ENCODE measurements around the gene PREX1.

Gene PREX1

GRCh38 chr20:48685300-48685699, 142.5 kb downstream of the PREX1 start:
- DNase-seq (ENCODE audit: extremely low read depth in 1 of 2, low read depth in 1 of 2): no peak

GRCh38 chr20:48684501-48685041, 143.2 kb downstream of the PREX1 start:
- DNase-seq (ENCODE audit: extremely low read depth in 1 of 2, low read depth in 1 of 2): no peak

- DNase-seq (ENCODE audit: extremely low read depth in 1 of 2, low read depth in 1 of 2): no peak
Observed at GRCh38 chr20:48683467-48684175, 144.2 kb downstream of the PREX1 start.

GRCh38 chr20:48682529-48683363, 145.1 kb downstream of the PREX1 start:
- DNase-seq (ENCODE audit: extremely low read depth in 1 of 2, low read depth in 1 of 2): no peak

- no peak for DNase-seq (ENCODE audit: extremely low read depth in 1 of 2, low read depth in 1 of 2)
Observed at GRCh38 chr20:48681873-48682426, 145.8 kb downstream of the PREX1 start.

GRCh38 chr20:48681201-48681872, 146.5 kb downstream of the PREX1 start:
- no peak for DNase-seq (ENCODE audit: extremely low read depth in 1 of 2, low read depth in 1 of 2)

GRCh38 chr20:48680650-48681049, 147.1 kb downstream of the PREX1 start:
- no peak for DNase-seq (ENCODE audit: extremely low read depth in 1 of 2, low read depth in 1 of 2)

- DNase-seq (ENCODE audit: extremely low read depth in 1 of 2, low read depth in 1 of 2): no peak
Observed at GRCh38 chr20:48679599-48679998, 148.2 kb downstream of the PREX1 start.

- no peak for DNase-seq (ENCODE audit: extremely low read depth in 1 of 2, low read depth in 1 of 2)
Observed at GRCh38 chr20:48679011-48679410, 148.8 kb downstream of the PREX1 start.

GRCh38 chr20:48678421-48678820, 149.4 kb downstream of the PREX1 start:
- DNase-seq (ENCODE audit: extremely low read depth in 1 of 2, low read depth in 1 of 2): no peak

GRCh38 chr20:48676795-48677460, 150.9 kb downstream of the PREX1 start:
- no peak for DNase-seq (ENCODE audit: extremely low read depth in 1 of 2, low read depth in 1 of 2)

GRCh38 chr20:48676125-48676524, 151.7 kb downstream of the PREX1 start:
- DNase-seq (ENCODE audit: extremely low read depth in 1 of 2, low read depth in 1 of 2): no peak

- no peak for DNase-seq (ENCODE audit: extremely low read depth in 1 of 2, low read depth in 1 of 2)
Observed at GRCh38 chr20:48674461-48674860, 153.3 kb downstream of the PREX1 start.

GRCh38 chr20:48673507-48673906, 154.3 kb downstream of the PREX1 start:
- DNase-seq (ENCODE audit: extremely low read depth in 1 of 2, low read depth in 1 of 2): no peak

GRCh38 chr20:48672324-48672723, 155.5 kb downstream of the PREX1 start:
- no peak for DNase-seq (ENCODE audit: extremely low read depth in 1 of 2, low read depth in 1 of 2)

- no peak for DNase-seq (ENCODE audit: extremely low read depth in 1 of 2, low read depth in 1 of 2)
Observed at GRCh38 chr20:48671141-48671540, 156.7 kb downstream of the PREX1 start.

GRCh38 chr20:48669946-48670605, 157.7 kb downstream of the PREX1 start:
- DNase-seq (ENCODE audit: extremely low read depth in 1 of 2, low read depth in 1 of 2): no peak

GRCh38 chr20:48668451-48668946, 159.3 kb downstream of the PREX1 start:
- no peak for DNase-seq (ENCODE audit: extremely low read depth in 1 of 2, low read depth in 1 of 2)

GRCh38 chr20:48667889-48668413, 159.8 kb downstream of the PREX1 start:
- DNase-seq (ENCODE audit: extremely low read depth in 1 of 2, low read depth in 1 of 2): no peak

GRCh38 chr20:48667481-48667880, 160.3 kb downstream of the PREX1 start:
- no peak for DNase-seq (ENCODE audit: extremely low read depth in 1 of 2, low read depth in 1 of 2)
